IPS-18c (cell line): ENCODE measurements around the gene TMTC1.

Experiments used
- H3K4me3 ChIP-seq: 2 replicates; pipeline ENCODE4 v1.7.0; 2013; ENCODE audit warnings: low read depth, mild to moderate bottlenecking, low read length, moderate library complexity; ENCODE audit not compliant: insufficient read depth
- H3K9me3 ChIP-seq: one replicate; pipeline ENCODE4 v1.6.1; 2013; ENCODE audit warnings: mild to moderate bottlenecking, low read length, moderate library complexity; ENCODE audit not compliant: control insufficient read depth, insufficient read depth

Gene TMTC1

DNA sequence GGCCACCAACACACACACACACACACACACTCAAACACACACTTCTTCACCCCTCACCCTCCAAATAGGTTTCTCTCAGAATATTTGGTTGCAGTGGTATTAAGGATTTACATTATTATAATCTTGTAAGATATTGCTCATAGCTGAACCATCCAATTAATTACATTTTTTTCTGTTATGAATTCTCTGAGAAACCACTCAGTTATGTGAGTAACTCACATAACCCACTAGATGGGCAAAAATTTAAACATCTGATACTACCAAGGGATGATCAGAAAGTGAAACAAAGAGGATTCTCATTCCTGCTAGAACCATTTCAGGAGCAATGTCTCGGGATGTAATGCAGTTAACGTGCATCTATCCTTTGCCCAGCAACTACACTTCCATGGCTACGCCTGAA, 31.6 kb downstream of the TMTC1 start:
- no peaks in the 10 kb centered on the region for H3K9me3 ChIP-seq
- no peak overlapping the region for H3K4me3 ChIP-seq

DNA sequence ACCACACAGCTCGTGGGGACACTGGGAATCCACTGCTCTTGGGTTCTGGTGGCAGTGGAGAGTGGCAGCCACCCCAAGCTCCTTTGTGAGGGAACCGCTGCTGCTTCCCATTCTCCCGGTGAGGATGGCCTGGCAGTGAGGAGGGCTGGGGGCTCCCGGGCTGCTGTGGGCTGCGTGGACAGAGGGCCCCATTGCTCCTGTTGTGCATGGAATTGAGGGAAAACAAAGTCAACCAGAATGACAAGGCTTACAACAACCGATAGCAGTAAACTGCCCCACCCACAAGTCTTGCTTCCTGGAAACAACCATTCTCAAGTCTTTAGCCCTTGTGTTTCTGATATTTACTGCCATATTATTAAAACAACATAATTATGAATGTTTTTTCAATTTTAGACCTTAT, 32.1 kb downstream of the TMTC1 start:
- no peak overlapping the region for H3K4me3 ChIP-seq
- no peaks in the 10 kb centered on the region for H3K9me3 ChIP-seq

GRCh38 chr12:29750928-29751220, 32.9 kb downstream of the TMTC1 start:
- Histone ChIP-seq H3K4me3 (no peak overlapping the region), H3K9me3 (no peaks in the 10 kb centered on the region)

GRCh38 chr12:29750131-29750927, 33.4 kb downstream of the TMTC1 start:
- Histone ChIP-seq H3K9me3 (no peaks in the 10 kb centered on the region), H3K4me3 (no peak overlapping the region)

- Histone ChIP-seq H3K9me3 (no peaks in the 10 kb centered on the region), H3K4me3 (no peak overlapping the region)
Measured at GRCh38 chr12:29744365-29744764, 39.4 kb downstream of the TMTC1 start.

DNA sequence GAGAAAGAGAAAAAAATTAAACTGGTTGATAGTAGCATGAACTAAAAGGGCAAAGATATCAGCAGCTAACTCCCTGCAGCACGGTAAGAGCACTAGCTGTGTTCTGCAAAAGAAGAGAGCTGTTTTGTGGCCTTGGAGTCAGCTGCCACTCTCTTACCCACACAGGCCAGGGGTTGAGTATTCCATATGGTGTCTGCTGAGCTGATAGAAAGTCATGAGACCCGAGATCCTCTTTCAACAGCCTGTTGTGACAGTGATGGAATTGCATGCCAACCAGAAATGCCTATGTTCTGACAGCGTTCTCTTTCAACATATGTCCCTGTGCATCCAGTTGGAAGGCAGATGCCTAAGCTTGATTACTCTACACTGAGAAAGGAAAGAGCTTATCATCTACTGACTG, 39.9 kb downstream of the TMTC1 start:
- Histone ChIP-seq H3K4me3 (no peak overlapping the region), H3K9me3 (no peaks in the 10 kb centered on the region)

DNA sequence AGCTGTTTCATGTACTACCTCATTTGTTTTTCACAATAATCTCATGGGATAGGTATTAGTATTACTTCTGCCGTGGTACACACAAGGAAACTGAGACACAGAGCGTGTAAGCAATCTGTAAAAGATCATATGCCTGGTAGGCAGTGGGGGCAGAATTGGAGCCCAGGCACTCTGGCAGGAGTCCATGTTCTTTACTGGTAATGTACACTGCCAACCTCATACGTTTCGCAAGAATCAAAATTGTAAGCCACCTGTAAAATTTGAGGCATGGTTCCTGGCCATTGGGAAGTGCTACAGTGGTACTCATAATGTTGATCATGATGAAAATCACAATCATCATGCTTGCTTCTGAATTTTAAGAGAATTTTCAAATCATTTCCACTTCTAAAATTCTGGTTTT, 40.7 kb downstream of the TMTC1 start:
- no peak overlapping the region for H3K4me3 ChIP-seq
- H3K9me3 ChIP-seq = no peaks in the 10 kb centered on the region

GRCh38 chr12:29742646-29743045, 41.1 kb downstream of the TMTC1 start:
- no peak overlapping the region for H3K4me3 ChIP-seq
- H3K9me3 ChIP-seq = no peaks in the 10 kb centered on the region

GRCh38 chr12:29741342-29742241, 42.1 kb downstream of the TMTC1 start:
- H3K4me3 ChIP-seq = no peak overlapping the region
- no peaks in the 10 kb centered on the region for H3K9me3 ChIP-seq

GRCh38 chr12:29739279-29739991, 44.3 kb downstream of the TMTC1 start:
- Histone ChIP-seq H3K4me3 (no peak overlapping the region), H3K9me3 (no peaks in the 10 kb centered on the region)

GRCh38 chr12:29738365-29738764, 45.4 kb downstream of the TMTC1 start:
- no peak overlapping the region for H3K4me3 ChIP-seq
- H3K9me3 ChIP-seq = no peaks in the 10 kb centered on the region

- H3K4me3 ChIP-seq = no peak overlapping the region
- H3K9me3 ChIP-seq = no peaks in the 10 kb centered on the region
Measured at GRCh38 chr12:29737644-29738043, 46.1 kb downstream of the TMTC1 start.

- H3K9me3 ChIP-seq = no peaks in the 10 kb centered on the region
- no peak overlapping the region for H3K4me3 ChIP-seq
Measured at GRCh38 chr12:29735604-29736003, 48.1 kb downstream of the TMTC1 start.

DNA sequence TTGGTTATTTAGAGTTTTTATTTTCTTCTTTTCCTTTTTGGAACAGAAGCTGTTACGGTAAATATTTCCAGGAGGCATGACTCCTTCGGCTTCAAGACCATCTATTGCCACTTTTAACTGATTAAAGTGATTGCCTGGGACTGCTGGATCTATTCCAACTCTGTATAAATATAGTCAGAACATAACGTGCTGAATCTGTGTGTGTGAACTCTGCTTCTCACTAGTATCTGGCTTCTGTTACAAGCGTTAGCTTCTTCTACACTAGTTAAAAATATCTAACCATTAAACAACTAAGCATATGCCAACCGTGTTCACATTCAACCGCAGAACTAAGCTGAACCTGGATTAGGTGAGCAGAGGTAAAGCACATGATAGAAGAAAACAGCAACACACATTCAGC, 49.0 kb downstream of the TMTC1 start:
- Histone ChIP-seq H3K4me3 (no peak overlapping the region), H3K9me3 (no peaks in the 10 kb centered on the region)

- Histone ChIP-seq H3K4me3 (no peak overlapping the region), H3K9me3 (no peaks in the 10 kb centered on the region)
Measured at GRCh38 chr12:29734305-29734704, 49.4 kb downstream of the TMTC1 start.

- Histone ChIP-seq H3K9me3 (no peaks in the 10 kb centered on the region), H3K4me3 (no peak overlapping the region)
Measured at GRCh38 chr12:29733501-29733900, 50.2 kb downstream of the TMTC1 start.

DNA sequence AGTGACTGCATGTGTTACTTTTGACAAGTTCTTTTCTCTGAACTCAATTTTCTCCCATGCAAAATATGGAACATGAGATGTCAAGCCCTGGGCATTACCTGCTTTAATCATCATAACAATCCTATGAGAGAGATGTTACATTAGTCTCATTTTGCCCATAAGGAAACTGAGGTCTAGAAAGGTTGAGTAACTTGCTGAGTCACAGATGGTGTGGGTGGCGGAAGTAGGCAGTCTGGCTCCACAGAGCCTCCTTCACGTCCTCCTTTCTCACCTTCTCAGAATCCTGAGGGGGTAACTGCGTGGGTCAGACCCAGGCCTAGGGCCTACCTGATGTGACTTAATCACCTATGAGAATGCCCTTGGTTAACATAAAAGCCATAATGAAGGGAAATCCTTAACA, 50.7 kb downstream of the TMTC1 start:
- Histone ChIP-seq H3K9me3 (no peaks in the 10 kb centered on the region), H3K4me3 (no peak overlapping the region)

DNA sequence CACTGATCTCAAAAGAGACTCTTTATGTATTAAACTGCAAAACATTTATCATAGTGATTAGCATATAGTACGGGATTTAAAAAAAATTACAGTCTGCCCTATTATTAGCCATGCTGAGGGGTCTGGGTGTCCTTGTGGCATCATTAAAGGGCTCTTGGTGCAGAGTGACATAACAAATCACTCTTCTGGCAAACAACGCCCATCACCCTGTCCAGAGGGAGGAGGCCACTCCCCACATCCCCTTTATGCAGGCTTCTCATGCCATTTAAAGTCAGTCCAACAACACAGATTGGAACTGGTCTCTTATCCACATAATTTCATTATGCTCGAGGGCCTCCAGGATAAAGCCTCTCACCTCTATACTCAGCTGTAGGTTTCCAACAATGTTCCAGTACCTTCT, 51.1 kb downstream of the TMTC1 start:
- no peak overlapping the region for H3K4me3 ChIP-seq
- no peaks in the 10 kb centered on the region for H3K9me3 ChIP-seq
